Body of pancreas (tissue), 4 donors: ENCODE data around the gene WNT3.

Source experiments
- CTCF ChIP-seq, 7 experiments: fragments of 450-650 bp in 4 of 7; fragments of 200-600 bp in 3 of 7; sonication (generic) in 3 of 7; IDR thresholded peaks; one replicate each; pipeline ENCODE4 v1.5.1; 2016 to 2019; ENCODE audit warnings: antibody characterized with exemption in 7 of 7
- POLR2A ChIP-seq, 3 donors: fragments of 450-650 bp; IDR thresholded peaks; one replicate each; pipeline ENCODE4 v1.6.1; 2016; ENCODE audit warnings: antibody characterized with exemption in 3 of 3, mild to moderate bottlenecking in 2 of 3

- TF ChIP-seq CTCF (IDR thresholded peaks at IDR 0.05) (no peak), POLR2A (IDR thresholded peaks at IDR 0.05) (no peak)
Measured at GRCh38 chr17:46751425-46751824, 67.1 kb downstream of the WNT3 start.
